ENCODE measurements around the gene RHCE.

GRCh38 chr1:25360596-25361581 is 59.7 kb downstream of the RHCE start:
- no peak for TF ChIP-seq CTCF (conservative IDR thresholded peaks at IDR 0.05 in 1 of 2, IDR thresholded peaks at IDR 0.05 in 1 of 2; ENCODE audit: low read depth in 1 of 2, low read length in 2 of 2)
- no peak for TF ChIP-seq EZH2 (IDR thresholded peaks at IDR 0.05; ENCODE audit: low read length, missing control alignments)
